Measurements from ENCODE around the gene RNF150.
A peak's percentile ranks its signal among the peaks of the same experiment; 100 is the strongest.

Gene RNF150

GRCh38 chr4:140851804-140852203, 281.5 kb downstream of the RNF150 start:
- no peak for DNase-seq (ENCODE audit: extremely low spot score)
- TF ChIP-seq, protein P1, sequence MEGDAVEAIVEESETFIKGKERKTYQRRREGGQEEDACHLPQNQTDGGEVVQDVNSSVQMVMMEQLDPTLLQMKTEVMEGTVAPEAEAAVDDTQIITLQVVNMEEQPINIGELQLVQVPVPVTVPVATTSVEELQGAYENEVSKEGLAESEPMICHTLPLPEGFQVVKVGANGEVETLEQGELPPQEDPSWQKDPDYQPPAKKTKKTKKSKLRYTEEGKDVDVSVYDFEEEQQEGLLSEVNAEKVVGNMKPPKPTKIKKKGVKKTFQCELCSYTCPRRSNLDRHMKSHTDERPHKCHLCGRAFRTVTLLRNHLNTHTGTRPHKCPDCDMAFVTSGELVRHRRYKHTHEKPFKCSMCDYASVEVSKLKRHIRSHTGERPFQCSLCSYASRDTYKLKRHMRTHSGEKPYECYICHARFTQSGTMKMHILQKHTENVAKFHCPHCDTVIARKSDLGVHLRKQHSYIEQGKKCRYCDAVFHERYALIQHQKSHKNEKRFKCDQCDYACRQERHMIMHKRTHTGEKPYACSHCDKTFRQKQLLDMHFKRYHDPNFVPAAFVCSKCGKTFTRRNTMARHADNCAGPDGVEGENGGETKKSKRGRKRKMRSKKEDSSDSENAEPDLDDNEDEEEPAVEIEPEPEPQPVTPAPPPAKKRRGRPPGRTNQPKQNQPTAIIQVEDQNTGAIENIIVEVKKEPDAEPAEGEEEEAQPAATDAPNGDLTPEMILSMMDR (IDR thresholded peaks at IDR 0.05; ENCODE audit: control extremely low read depth, extremely low read depth, low read depth, missing control alignments), result no peak
- ChIA-PET CTCF (interaction anchor here (0.8 to 2.8 kb wide), 13 partner anchors 8 to 491 kb away, joined by 3 to 17 read pairs (median 4); partner anchors contain the start of gene RNF150), POLR2A (no interaction called here)

- DNase-seq (ENCODE audit: extremely low spot score), result peak; percentile 64
- TF ChIP-seq, protein P1 (IDR thresholded peaks at IDR 0.05; ENCODE audit: control extremely low read depth, extremely low read depth, low read depth, missing control alignments), result peak; percentile 75
- ChIA-PET POLR2A (no interaction called here), CTCF (interaction anchor here (0.6 to 2.8 kb wide), 26 partner anchors 9 to 521 kb away, joined by 3 to 17 read pairs (median 4); no protein-coding TSS in a partner anchor)
Observed at GRCh38 chr4:140851032-140851636, 282.1 kb downstream of the RNF150 start.

DNA sequence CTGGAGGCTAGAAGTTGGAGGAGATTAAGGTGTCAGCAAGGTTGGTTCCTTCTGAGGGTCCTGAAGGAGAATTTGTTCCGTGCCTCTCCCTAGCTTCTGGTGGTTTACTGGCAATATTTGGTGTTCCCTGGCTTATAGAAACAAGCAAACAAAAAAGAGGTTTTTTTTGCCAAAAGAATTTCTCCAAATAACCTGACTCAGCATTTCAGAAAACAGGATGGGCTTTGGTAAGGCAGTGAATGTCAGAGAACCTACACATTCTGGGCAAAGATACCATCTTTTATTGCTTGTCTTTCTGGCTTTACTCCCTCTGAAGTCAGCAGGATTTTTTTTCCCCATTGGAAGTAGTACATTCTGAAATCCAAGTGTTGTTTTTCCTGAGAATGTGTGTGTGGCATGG, 283.7 kb downstream of the RNF150 start:
- TF ChIP-seq, protein P1 (IDR thresholded peaks at IDR 0.05; ENCODE audit: control extremely low read depth, extremely low read depth, low read depth, missing control alignments), result no peak
- DNase-seq (ENCODE audit: extremely low spot score), result no peak
- ChIA-PET CTCF (interaction anchor here (0.8 to 2.8 kb wide), 8 partner anchors 8 to 540 kb away, joined by 3 to 6 read pairs (median 4); no protein-coding TSS in a partner anchor), POLR2A (no interaction called here)

GRCh38 chr4:140846736-140847135, 286.5 kb downstream of the RNF150 start:
- CTCF ChIA-PET, result no interaction called here
- no peak for DNase-seq (ENCODE audit: extremely low spot score)
- POLR2A ChIA-PET, result no interaction called here
- TF ChIP-seq, protein P1 (IDR thresholded peaks at IDR 0.05; ENCODE audit: control extremely low read depth, extremely low read depth, low read depth, missing control alignments), result no peak

- ChIA-PET POLR2A (no interaction called here), CTCF (interaction anchor here (1.8 kb wide), 1 partner anchor 30 kb away, joined by 3 read pairs; no protein-coding TSS in a partner anchor)
- DNase-seq (ENCODE audit: extremely low spot score), result no peak
- TF ChIP-seq, protein P1 (IDR thresholded peaks at IDR 0.05; ENCODE audit: control extremely low read depth, extremely low read depth, low read depth, missing control alignments), result no peak
Observed at GRCh38 chr4:140844061-140844460, 289.2 kb downstream of the RNF150 start.

DNA sequence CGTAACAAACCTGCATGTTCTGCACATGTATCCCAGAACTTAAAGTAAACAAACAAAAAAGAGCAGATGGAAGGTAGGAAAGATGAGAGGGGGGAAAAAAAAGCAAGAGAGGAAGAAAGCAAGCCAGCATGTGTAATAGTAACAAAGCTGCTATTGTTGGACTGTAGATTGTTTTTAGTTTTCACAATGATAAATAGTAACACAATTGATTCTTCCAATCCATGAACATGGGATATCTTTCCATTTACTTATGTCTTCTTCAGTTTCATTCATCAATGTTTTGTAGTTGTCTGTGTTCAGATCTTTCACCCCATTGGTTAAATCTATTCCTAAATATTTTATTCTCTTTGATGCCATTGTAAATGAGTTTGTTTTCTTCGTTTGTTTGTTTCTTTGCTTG, 292.1 kb downstream of the RNF150 start:
- ChIA-PET CTCF (interaction anchor here (1.7 kb wide), 1 partner anchor 9 kb away, joined by 6 read pairs; no protein-coding TSS in a partner anchor), POLR2A (no interaction called here)
- no peak for DNase-seq (ENCODE audit: extremely low spot score)
- TF ChIP-seq, protein P1 (IDR thresholded peaks at IDR 0.05; ENCODE audit: control extremely low read depth, extremely low read depth, low read depth, missing control alignments), result no peak

Measured in GM10248 (cell line).